ENCODE measurements around the gene GLT8D2. TPM values are rescaled to one million over a fixed set of nuclear protein-coding genes. Genes with fewer than 3 reads are reported as not detected.
A peak's percentile ranks its signal among the peaks of the same experiment; 100 is the strongest.

The GLT8D2 gene
- total RNA-seq, 1 donor from 2014 or later: 0.46 TPM

GRCh38 chr12:104090685-104091084 lies 40.7 kb upstream of the GLT8D2 start:
- peaks cover 12% of the 10 kb centered on the region for H3K36me3 Mint-ChIP-seq (ENCODE audit: insufficient read depth)
- TF ChIP-seq, protein P1, sequence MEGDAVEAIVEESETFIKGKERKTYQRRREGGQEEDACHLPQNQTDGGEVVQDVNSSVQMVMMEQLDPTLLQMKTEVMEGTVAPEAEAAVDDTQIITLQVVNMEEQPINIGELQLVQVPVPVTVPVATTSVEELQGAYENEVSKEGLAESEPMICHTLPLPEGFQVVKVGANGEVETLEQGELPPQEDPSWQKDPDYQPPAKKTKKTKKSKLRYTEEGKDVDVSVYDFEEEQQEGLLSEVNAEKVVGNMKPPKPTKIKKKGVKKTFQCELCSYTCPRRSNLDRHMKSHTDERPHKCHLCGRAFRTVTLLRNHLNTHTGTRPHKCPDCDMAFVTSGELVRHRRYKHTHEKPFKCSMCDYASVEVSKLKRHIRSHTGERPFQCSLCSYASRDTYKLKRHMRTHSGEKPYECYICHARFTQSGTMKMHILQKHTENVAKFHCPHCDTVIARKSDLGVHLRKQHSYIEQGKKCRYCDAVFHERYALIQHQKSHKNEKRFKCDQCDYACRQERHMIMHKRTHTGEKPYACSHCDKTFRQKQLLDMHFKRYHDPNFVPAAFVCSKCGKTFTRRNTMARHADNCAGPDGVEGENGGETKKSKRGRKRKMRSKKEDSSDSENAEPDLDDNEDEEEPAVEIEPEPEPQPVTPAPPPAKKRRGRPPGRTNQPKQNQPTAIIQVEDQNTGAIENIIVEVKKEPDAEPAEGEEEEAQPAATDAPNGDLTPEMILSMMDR (IDR thresholded peaks at IDR 0.05; ENCODE audit: unreplicated experiment): no peak
- H3K27me3 Mint-ChIP-seq: no peaks in the 10 kb centered on the region
- no peaks in the 10 kb centered on the region for H3K4me1 Mint-ChIP-seq (ENCODE audit: low read depth)
- no peak overlapping the region for H3K4me3 Mint-ChIP-seq (ENCODE audit: low read depth)
- no peak for DNase-seq (ENCODE audit: low spot score, unreplicated experiment)
- no peaks in the 10 kb centered on the region for H3K9me3 Mint-ChIP-seq (ENCODE audit: low read depth)
- no peak overlapping the region for H3K27ac Mint-ChIP-seq

GRCh38 chr12:104083769-104084475 lies 33.9 kb upstream of the GLT8D2 start:
- Mint-ChIP-seq H3K27me3 (no peaks in the 10 kb centered on the region), H3K27ac (peak overlapping the region; percentile 21), H3K9me3 (ENCODE audit: low read depth) (no peaks in the 10 kb centered on the region), H3K4me3 (ENCODE audit: low read depth) (no peak overlapping the region), H3K4me1 (ENCODE audit: low read depth) (no peaks in the 10 kb centered on the region), H3K36me3 (ENCODE audit: insufficient read depth) (peaks cover 3% of the 10 kb centered on the region)
- DNase-seq (ENCODE audit: low spot score, unreplicated experiment): no peak
- TF ChIP-seq, protein P1 (IDR thresholded peaks at IDR 0.05; ENCODE audit: unreplicated experiment): no peak

DNA sequence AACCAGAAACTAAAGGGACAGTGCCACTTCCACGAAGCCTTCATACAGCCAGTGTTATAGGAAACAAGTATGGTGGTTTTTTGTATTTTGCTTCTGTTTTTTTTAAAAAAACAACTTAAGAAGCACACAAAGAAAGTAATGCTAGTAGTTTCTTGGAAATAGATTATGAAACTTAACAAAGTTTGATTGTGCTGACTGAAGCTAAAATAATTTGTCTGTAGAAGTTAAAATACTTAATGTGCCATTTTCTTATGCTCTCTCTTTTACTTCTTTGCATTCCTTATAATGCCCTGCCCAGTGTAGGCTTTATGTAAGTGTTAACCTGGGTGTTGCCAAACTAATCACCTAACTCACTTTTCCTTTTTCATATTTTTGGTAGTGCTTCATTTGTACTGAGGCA lies 30.8 kb upstream of the GLT8D2 start:
- Mint-ChIP-seq H3K27ac (no peak overlapping the region), H3K9me3 (ENCODE audit: low read depth) (no peaks in the 10 kb centered on the region), H3K4me1 (ENCODE audit: low read depth) (no peaks in the 10 kb centered on the region), H3K27me3 (no peaks in the 10 kb centered on the region), H3K36me3 (ENCODE audit: insufficient read depth) (peaks cover 3% of the 10 kb centered on the region), H3K4me3 (ENCODE audit: low read depth) (no peak overlapping the region)
- DNase-seq (ENCODE audit: low spot score, unreplicated experiment): no peak
- TF ChIP-seq, protein P1 (IDR thresholded peaks at IDR 0.05; ENCODE audit: unreplicated experiment): no peak

- H3K27ac Mint-ChIP-seq: no peak overlapping the region
- DNase-seq (ENCODE audit: low spot score, unreplicated experiment): no peak
- H3K36me3 Mint-ChIP-seq (ENCODE audit: insufficient read depth): peaks cover 3% of the 10 kb centered on the region
- no peak overlapping the region for H3K4me3 Mint-ChIP-seq (ENCODE audit: low read depth)
- H3K27me3 Mint-ChIP-seq: no peaks in the 10 kb centered on the region
- no peaks in the 10 kb centered on the region for H3K4me1 Mint-ChIP-seq (ENCODE audit: low read depth)
- TF ChIP-seq, protein P1 (IDR thresholded peaks at IDR 0.05; ENCODE audit: unreplicated experiment): no peak
- H3K9me3 Mint-ChIP-seq (ENCODE audit: low read depth): no peaks in the 10 kb centered on the region
These were observed 29.0 kb upstream of the GLT8D2 start for GRCh38 chr12:104079024-104079423.

DNA sequence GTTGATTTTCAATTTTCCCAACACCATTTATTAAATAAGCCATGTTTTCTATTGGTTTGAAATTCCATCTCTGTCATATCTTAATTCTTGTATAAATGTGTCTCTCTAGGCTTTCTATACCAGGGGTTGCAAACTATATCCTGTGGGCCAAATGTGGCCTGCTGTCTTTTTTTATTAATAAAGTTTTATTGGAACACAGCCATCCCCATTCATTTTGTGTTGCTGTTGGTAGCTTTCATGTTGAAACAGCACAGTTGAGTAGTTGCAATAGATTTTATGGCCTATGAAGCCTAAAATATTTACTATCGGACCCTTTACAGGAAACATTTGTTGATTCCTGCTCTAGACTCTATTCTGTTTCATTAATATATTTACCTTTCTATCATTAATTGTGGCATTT lies 23.7 kb upstream of the GLT8D2 start:
- H3K9me3 Mint-ChIP-seq (ENCODE audit: low read depth): no peaks in the 10 kb centered on the region
- peaks cover 4% of the 10 kb centered on the region for H3K36me3 Mint-ChIP-seq (ENCODE audit: insufficient read depth)
- no peak for DNase-seq (ENCODE audit: low spot score, unreplicated experiment)
- H3K4me1 Mint-ChIP-seq (ENCODE audit: low read depth): no peaks in the 10 kb centered on the region
- no peaks in the 10 kb centered on the region for H3K27me3 Mint-ChIP-seq
- TF ChIP-seq, protein P1 (IDR thresholded peaks at IDR 0.05; ENCODE audit: unreplicated experiment): no peak
- H3K27ac Mint-ChIP-seq: no peak overlapping the region
- H3K4me3 Mint-ChIP-seq (ENCODE audit: low read depth): no peak overlapping the region

Data from progenitor cell of endocrine pancreas (in vitro differentiated cells).